Measurements from ENCODE around the gene TSPAN4. TPM values are rescaled to one million over a fixed set of nuclear protein-coding genes. Genes with fewer than 3 reads are reported as not detected.

Gene TSPAN4
- total and polyA plus RNA-seq, 10 donors = 32.1 to 140 (median 107) TPM

DNA sequence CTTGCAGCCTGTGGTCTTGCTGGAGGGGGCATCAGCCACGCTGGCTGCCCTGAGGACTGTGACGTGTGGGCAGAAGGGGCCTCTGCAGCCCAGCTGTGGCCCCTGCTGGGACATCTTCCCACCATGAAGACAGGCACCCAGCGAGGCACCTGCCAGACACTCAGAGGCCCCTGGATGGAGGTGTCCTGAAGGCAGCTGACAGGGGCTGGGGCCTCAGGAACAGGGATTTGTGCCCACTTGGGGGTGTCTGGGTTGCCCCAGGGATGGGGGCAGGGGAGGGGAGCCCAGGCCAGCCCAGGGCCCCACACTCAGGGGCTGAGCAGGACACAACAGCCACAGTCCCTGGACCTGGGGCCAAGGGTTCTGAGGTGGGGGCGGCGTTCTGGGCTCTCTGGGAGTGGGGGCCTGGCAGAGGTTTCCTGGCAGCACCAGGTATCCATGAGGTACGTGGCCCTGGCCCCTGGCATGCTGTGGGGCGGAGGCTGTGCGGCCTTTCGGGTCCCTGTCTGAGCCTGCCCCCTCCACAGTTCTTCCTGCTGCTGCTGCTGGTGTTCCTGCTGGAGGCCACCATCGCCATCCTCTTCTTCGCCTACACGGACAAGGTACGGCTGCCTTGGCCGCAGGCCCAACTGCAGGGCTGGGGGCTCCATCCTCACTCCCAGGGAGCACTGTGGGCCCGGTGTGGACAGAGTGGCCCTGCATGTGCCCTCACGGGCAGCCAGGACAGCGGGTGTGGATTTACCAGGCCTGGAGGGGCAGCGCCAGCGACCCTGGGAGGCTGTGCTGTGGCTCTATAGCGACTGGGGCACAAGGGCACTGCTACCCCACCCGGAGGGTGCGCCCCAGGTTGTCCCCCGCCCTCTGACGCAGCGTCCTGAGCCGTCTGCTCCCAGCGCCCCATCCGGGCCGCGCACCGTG is 21.5 kb downstream of the TSPAN4 start:
- TF ChIP-seq POLR2A (IDR thresholded peaks at IDR 0.05) (no peak), POLR2AphosphoS5 (IDR thresholded peaks at IDR 0.05) (peak; percentile 36 to 58 (median 53))
- TF ChIP-seq, protein P1, sequence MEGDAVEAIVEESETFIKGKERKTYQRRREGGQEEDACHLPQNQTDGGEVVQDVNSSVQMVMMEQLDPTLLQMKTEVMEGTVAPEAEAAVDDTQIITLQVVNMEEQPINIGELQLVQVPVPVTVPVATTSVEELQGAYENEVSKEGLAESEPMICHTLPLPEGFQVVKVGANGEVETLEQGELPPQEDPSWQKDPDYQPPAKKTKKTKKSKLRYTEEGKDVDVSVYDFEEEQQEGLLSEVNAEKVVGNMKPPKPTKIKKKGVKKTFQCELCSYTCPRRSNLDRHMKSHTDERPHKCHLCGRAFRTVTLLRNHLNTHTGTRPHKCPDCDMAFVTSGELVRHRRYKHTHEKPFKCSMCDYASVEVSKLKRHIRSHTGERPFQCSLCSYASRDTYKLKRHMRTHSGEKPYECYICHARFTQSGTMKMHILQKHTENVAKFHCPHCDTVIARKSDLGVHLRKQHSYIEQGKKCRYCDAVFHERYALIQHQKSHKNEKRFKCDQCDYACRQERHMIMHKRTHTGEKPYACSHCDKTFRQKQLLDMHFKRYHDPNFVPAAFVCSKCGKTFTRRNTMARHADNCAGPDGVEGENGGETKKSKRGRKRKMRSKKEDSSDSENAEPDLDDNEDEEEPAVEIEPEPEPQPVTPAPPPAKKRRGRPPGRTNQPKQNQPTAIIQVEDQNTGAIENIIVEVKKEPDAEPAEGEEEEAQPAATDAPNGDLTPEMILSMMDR (IDR thresholded peaks at IDR 0.05 in 8 of 11, conservative IDR thresholded peaks at IDR 0.05 in 3 of 11) = no peak
- intact Hi-C loops (cut with DNase I; ENCODE audit: low total_unique reads) = no loop called here
- H3K4me1 ChIP-seq = peaks cover 0 to 59% (median 24%) of the 10 kb centered on the region in 6 donors
- no peak for DNase-seq
- H3K27me3 ChIP-seq (replicated peaks in 1 of 7) = no peaks in the 10 kb centered on the region
- no peak overlapping the region for H3K4me3 ChIP-seq
- 75 to 88% (median 85%) methylated on average over 4 to 31 of the region's 31 CpGs for WGBS, 5 donors
- peaks cover 0 to 70% (median 18%) of the 10 kb centered on the region in 6 donors for H3K36me3 ChIP-seq
- H3K27ac ChIP-seq = peak overlapping the region in 3 of 8 donors; percentile 5 to 36 (median 26)
- H3K9me3 ChIP-seq = no peaks in the 10 kb centered on the region

DNA sequence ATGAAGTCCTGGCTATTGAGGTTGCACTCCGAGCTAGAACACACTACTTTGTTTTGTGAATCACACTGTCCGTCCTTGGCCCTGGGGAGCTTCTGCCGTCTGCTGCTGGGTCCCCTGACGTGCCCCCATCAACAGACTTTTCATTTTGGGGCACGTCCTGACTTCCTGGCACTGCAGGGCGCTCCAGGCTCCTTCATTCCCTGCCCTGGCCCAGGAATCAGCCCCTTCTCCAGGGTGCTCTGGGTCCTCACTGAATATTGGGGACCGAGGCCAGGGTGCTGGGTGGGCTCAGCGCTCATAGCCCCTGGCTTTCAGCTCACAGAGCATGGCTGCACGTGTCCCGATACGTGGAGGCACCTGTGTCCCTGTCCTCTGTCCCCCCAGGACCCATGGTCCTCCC is 22.2 kb downstream of the TSPAN4 start:
- TF ChIP-seq POLR2A (IDR thresholded peaks at IDR 0.05) (no peak), POLR2AphosphoS5 (IDR thresholded peaks at IDR 0.05) (no peak)
- TF ChIP-seq, protein P1 (IDR thresholded peaks at IDR 0.05 in 8 of 11, conservative IDR thresholded peaks at IDR 0.05 in 3 of 11) = no peak
- Histone ChIP-seq H3K9me3 (no peaks in the 10 kb centered on the region), H3K27me3 (replicated peaks in 1 of 7) (no peaks in the 10 kb centered on the region), H3K36me3 (peaks cover 0 to 77% (median 25%) of the 10 kb centered on the region in 6 donors), H3K4me3 (no peak overlapping the region), H3K27ac (peak overlapping the region in 3 of 8 donors; percentile 5 to 36 (median 26)), H3K4me1 (peaks cover 0 to 52% (median 18%) of the 10 kb centered on the region in 6 donors)
- no peak for DNase-seq
- intact Hi-C loops (cut with DNase I; ENCODE audit: low total_unique reads) = no loop called here
- WGBS, 5 donors = 82 to 100% (median 85%) methylated on average over 1 to 11 of the region's 11 CpGs

DNA sequence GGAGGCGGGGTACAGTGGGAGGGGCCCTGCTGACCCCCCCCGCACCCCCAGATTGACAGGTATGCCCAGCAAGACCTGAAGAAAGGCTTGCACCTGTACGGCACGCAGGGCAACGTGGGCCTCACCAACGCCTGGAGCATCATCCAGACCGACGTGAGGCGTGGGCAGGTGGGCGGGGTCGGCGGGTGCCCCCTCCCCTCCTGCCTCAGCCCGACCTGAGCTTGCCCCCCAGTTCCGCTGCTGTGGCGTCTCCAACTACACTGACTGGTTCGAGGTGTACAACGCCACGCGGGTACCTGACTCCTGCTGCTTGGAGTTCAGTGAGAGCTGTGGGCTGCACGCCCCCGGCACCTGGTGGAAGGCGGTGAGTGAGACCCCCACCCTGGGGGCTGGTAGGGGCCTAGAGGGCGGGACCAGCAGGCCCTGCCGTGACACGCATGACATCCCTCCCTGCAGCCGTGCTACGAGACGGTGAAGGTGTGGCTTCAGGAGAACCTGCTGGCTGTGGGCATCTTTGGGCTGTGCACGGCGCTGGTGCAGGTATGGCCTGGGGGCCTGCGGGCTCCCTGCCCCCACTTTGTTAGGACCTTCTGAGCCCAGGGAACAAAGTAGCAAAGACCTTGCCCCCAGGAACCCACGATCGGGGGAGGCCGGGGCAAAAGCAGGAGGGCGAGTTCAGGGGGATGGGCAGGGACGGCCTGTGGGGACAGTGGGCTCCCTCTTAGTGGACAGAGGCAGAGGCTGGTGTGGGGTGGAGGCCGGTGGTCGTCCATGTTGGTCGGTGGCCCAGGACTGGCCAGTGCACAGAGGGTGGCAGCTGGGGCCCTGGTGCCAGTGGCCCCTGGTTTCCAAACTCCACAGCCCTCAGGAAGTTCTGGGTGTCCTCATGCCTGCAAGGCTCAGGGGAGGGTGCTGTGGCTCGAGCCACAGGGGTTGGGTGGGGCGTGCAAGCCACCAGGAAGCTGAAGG is 23.1 kb downstream of the TSPAN4 start:
- intact Hi-C loops (cut with DNase I; ENCODE audit: low total_unique reads) = no loop called here
- DNase-seq = no peak
- H3K4me3 ChIP-seq = no peak overlapping the region
- H3K27ac ChIP-seq = peak overlapping the region in 5 of 8 donors; percentile 26 to 57 (median 51)
- 76 to 83% (median 77%) methylated on average over 22 to 41 of the region's 41 CpGs for whole genome bisulfite sequencing, 5 donors
- peaks cover 0 to 44% (median 16%) of the 10 kb centered on the region in 6 donors for H3K4me1 ChIP-seq
- H3K27me3 ChIP-seq (replicated peaks in 1 of 7) = no peaks in the 10 kb centered on the region
- H3K9me3 ChIP-seq = no peaks in the 10 kb centered on the region
- TF ChIP-seq, protein P1 (IDR thresholded peaks at IDR 0.05 in 8 of 11, conservative IDR thresholded peaks at IDR 0.05 in 3 of 11) = no peak
- TF ChIP-seq POLR2A (IDR thresholded peaks at IDR 0.05) (no peak), POLR2AphosphoS5 (IDR thresholded peaks at IDR 0.05) (peak; percentile 25 to 49 (median 27))
- peaks cover 0 to 77% (median 26%) of the 10 kb centered on the region in 6 donors for H3K36me3 ChIP-seq

Measured in spleen (tissue), 11 donors.